HG02852 (cell line): Measurements from ENCODE around the gene CNGB1.
"Not testable (repeated sequence)": the region's sequence is repeated elsewhere in the genome, so short reads cannot be mapped to it uniquely, and the experiment has no call there.

ENCODE experiments used
- ATAC-seq: cut with Tn5 transposase; IDR thresholded peaks from one replicate; pipeline ENCODE4 v1.9.1; 2021; ENCODE audit warnings: mild to moderate bottlenecking, moderate library complexity; ENCODE audit not compliant: unreplicated experiment

The CNGB1 gene

DNA sequence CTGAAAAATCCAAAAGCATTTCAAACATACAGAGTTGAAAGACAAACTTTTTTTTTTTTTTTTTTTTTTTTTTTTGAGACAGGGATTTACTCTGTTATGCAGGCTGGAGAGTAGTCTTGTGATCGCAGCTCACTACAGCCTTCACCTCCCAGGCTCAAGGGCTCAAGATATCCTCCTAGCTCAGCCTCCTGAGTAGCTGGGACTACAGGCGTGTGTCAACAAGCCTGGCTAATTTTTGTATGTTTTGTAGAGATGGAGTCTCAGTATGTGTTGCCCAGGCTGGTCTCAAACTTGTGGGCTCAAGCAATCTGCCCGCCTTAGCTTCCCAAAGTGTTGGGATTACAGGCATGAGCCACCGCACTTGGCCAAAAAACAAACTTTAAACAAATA lies 104.4 kb downstream of the CNGB1 start:
- ATAC-seq = no peak

DNA sequence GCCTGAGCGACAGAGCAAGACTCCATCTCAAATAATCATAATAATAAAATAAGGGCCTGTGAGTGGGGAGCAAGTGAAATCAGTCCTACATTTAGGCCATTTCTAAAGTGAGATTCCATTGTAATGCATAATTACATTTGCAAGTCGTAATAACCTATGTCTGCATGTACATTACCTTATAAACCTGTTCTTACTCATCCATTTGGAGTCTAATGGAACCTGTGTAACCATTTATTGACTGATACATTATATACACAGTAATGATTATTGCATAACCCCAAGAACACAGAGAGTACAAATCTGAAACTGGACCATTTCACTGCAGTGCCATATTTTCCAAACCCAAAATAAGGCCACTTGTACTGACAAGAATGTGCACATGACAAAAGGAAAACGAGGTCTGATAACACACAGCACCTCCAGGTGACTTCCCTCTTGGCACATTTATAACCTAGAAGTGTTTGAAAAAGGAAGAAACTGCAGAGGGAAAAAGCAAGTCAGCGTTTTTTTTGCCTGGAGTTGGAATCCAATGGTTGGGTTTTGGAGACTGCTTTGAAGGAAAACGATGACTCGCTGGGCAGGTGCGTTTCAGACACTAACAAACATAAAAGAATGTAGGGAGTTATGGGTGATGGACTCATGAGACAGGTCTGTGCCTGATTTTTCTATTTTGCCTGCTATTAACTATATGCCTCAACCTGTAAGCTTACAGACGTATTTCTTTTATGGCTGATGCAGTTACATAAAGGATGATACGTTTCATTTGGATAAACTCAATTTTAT lies 105.0 kb downstream of the CNGB1 start:
- ATAC-seq = no peak

DNA sequence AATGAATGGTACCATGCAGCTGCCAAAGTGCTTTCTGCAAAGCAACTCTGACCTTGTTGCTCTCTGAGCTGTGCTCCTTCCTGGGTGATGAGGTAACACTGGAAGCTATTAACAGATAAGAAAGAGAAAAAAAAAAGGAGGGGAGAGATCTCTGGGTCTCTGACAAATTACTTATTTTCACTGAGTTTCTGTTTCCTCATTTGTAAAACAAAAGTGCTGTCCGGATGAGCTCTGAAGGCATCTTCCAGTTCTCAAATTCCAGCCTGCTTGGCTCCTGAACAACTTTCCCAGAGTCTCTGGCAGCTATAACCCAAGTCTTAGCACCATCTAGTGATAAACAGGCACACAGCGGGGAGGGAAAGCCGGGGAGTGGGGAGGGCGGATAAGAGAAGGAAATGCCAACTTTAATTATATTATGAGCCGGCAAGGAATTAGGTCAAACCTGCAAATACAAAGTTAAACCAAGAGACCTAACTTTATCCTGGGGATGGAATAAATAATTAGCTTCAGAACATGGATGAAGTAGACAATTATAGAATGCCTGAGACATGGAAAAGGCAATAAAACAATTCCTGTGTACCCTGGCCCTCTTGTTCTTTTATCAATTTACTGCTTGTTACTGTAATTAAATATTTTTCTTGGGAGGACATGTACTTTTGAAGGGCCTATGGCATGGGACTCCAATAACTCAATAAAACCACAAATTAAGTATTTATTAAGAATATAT lies 107.3 kb downstream of the CNGB1 start:
- no peak for ATAC-seq

GRCh38 chr16:57862698-57863433 lies 108.1 kb downstream of the CNGB1 start:
- ATAC-seq = no peak

DNA sequence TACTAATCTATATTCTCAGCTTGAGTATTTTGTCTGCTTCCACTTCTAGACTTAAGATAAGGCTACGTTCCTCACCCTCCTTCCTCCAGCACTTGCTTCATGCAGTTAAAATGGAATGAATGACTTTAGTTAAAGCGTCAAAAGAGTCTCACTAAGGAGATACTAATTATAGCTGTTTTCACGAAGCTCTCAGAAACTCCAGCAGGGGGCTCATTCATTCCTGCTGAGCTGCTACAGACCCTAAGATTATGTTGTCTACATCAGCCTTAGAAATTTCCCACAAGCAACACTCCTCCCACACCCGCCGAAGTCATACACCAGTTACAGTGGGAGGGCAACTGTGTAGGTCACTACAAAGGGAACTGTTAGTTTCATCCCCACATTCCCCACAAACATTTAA lies 111.6 kb downstream of the CNGB1 start:
- no peak for ATAC-seq

- ATAC-seq = no peak
Observed at GRCh38 chr16:57858635-57859034, 112.3 kb downstream of the CNGB1 start.

- ATAC-seq = not testable (repeated sequence)
Observed at GRCh38 chr16:57857991-57858390, 112.9 kb downstream of the CNGB1 start.

- ATAC-seq = no peak
Observed at GRCh38 chr16:57855188-57855587, 115.7 kb downstream of the CNGB1 start.

GRCh38 chr16:57852189-57852588 lies 118.7 kb downstream of the CNGB1 start:
- no peak for ATAC-seq

GRCh38 chr16:57848181-57848580 lies 122.7 kb downstream of the CNGB1 start:
- no peak for ATAC-seq

DNA sequence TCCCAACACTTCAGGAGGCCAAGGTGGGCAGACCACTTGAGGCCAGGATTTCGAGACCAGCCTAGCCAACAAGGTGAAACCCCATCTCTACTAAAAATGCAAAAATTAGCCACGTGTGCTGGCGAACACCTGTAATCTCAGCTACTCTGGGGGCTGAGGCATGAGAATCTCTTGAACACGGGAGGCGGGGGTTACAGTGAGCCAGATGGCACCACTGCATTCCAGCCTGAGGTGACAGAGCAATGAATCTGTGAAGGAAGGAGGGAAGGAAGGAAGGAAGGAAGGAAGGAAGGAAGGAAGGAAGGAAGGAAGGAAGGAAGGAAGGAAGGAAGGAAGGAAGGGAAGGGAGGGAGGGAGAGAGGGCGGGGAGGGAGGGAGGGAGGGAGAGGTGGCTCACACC lies 124.0 kb downstream of the CNGB1 start:
- ATAC-seq = not testable (repeated sequence)

DNA sequence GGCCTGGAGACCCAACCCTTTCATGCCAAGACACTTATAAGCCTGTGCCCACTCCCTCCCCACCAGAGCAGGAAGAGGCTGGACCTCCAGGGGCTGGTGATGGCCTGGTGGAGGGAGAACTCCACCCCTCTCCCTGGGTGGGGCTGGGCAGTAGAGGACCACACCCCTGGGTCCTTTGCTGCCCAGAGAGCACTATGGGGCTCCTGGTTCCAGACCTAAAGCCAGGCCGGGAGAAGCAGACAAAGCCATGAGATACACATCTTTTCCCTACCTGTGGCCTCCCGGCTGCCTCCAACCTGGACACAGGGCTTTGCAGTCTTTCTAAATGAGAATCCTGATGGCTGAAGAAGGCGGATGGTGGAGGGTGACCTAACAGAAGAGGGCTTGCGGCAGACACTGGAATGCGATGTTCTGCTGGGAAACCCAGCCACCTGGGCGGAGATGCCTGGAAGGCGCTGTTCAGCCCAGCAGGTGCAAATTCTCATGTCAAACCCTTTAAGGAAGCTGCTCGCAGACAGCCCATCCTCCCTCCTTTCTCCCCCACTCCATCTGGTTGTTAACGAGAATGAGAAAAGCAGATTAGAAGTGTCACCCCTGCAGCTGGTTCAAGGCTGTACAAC lies 124.7 kb downstream of the CNGB1 start:
- no peak for ATAC-seq

- no peak for ATAC-seq
Observed at GRCh38 chr16:57845115-57845514, 125.8 kb downstream of the CNGB1 start.

- ATAC-seq = no peak
Observed at GRCh38 chr16:57844416-57845030, 126.4 kb downstream of the CNGB1 start.

GRCh38 chr16:57843400-57843799 lies 127.5 kb downstream of the CNGB1 start:
- ATAC-seq = no peak

DNA sequence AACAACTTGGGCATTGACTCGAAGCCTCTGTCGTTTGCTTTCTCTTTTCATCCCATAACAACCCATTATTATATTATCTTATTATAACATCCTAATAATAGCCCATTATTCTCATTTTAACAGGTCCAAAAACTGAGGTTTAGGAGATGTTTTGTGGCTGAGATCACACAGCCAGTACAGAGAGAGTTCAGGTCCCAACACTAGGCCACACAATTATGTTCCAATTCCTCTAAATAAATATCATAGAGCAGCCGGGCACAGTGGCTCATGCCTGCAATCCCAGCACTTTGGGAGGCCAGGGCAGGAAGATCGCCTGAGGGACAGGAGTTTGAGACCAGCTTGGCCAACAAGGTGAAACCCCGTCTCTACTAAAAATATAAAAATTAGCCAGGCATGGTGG lies 128.3 kb downstream of the CNGB1 start:
- no peak for ATAC-seq

DNA sequence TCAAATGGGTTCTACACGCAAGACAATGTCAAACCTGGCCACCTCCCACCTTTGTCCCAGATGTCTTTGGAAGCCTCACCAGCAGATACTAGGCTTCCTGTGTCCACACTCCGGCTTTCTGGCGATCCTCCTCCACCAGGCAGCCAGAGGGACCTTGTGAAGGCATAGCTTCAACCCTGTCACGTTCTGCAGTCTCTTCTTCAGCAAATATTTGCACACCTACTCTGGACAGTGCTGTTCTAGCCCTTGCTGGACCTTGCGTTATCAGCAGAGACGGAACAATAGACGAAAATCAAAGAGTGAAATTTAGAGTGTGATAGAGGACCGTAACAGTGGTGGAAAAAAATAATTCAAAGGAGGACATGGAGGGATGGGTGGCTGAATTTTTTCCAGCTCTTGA lies 130.1 kb downstream of the CNGB1 start:
- no peak for ATAC-seq

DNA sequence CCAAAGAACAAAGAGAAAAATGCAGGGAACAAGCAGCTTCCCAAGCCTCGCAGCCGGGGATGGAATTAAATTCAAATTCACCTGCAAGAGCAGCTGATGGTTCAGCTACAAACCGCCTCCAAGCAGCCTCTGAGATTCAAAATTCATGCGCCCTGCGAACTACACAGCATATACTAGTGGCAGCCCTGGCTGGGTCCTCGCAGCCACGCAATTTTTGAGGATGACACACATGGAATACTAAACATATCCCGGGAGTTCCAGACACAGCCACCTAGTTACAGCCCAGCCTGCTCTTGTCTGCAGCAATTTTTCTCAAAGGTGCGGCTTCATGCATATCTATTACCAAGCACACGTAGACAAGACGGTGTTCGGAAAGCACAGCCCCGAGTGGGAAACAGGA lies 132.8 kb downstream of the CNGB1 start:
- ATAC-seq = no peak

- no peak for ATAC-seq
Observed at GRCh38 chr16:57837305-57838125, 133.4 kb downstream of the CNGB1 start.

GRCh38 chr16:57835439-57835838 lies 135.5 kb downstream of the CNGB1 start:
- not testable (repeated sequence) for ATAC-seq
